Thyroid gland (tissue), 4 donors: ENCODE measurements around the gene SEMA4D. TPM values are rescaled to one million over a fixed set of nuclear protein-coding genes. Genes with fewer than 3 reads are reported as not detected.

Experiments used
- DNase-seq, 2 donors: peaks; one replicate each; pipeline ENCODE4 v3.0.0-alpha.2; 2019
- H3K27ac ChIP-seq, 3 donors: fragments of 200-600 bp; sonication (generic); 1 replicate in 2 of 3; 2 replicates in 1 of 3; pipeline ENCODE4 v1.5.1; 2016 to 2019; ENCODE audit warnings: mild to moderate bottlenecking in 1 of 3, moderate library complexity in 1 of 3
- H3K27me3 ChIP-seq: fragments of 200-600 bp; sonication (generic); one replicate; pipeline ENCODE4 v1.5.1; 2019
- H3K36me3 ChIP-seq, 2 donors: fragments of 200-600 bp; sonication (generic); one replicate each; pipeline ENCODE4 v1.5.1; 2016 to 2019
- H3K4me1 ChIP-seq, 2 donors: fragments of 200-600 bp; sonication (generic); one replicate each; pipeline ENCODE4 v1.5.1; 2017 to 2019
- H3K4me3 ChIP-seq, 3 donors: fragments of 200-600 bp; sonication (generic); replicated peaks in 1 of 3; 1 replicate in 2 of 3; 2 replicates in 1 of 3; pipeline ENCODE4 v1.5.1; 2016; ENCODE audit warnings: mild to moderate bottlenecking in 1 of 3
- H3K9me3 ChIP-seq: fragments of 200-600 bp; sonication (generic); one replicate; pipeline ENCODE4 v1.5.1; 2017
- POLR2A ChIP-seq, 2 donors: fragments of 450-650 bp; IDR thresholded peaks; one replicate each; pipeline ENCODE4 v1.6.1; 2017; ENCODE audit warnings: antibody characterized with exemption in 2 of 2, mild to moderate bottlenecking in 2 of 2, moderate library complexity in 1 of 2
- WGBS, 2 donors: methylation state at CpG; one replicate each; pipeline ENCODE4 v1.1.5; 2017; 5-methylcytosine and 5-hydroxymethylcytosine counted together
- intact Hi-C: fragments of 100-400 bp; cut with DNase I; formaldehyde crosslinking; loops from one replicate; pipeline ENCODE4 v1.15.1; 2023
- total RNA-seq, 4 donors: library from RNA; depleted of rRNA; stranded (reverse); fragments of >200 nt; gene quantifications; one replicate each; pipeline ENCODE4 v1.2.3, GENCODE V29; 2016
- TF ChIP-seq, protein P1 (sequence below), 6 experiments: fragments of 200-600 bp in 3 of 6; fragments of 450-650 bp in 3 of 6; sonication (generic) in 3 of 6; IDR thresholded peaks; one replicate each; pipeline ENCODE4 v1.5.1; 2016 to 2019; ENCODE audit warnings: antibody characterized with exemption in 6 of 6, mild to moderate bottlenecking in 2 of 6, inconsistent platforms in 1 of 6, moderate library complexity in 1 of 6

The SEMA4D gene
- total RNA-seq, 4 donors from 2014 or later, result 19.9 to 29.6 (median 28.9) TPM

DNA sequence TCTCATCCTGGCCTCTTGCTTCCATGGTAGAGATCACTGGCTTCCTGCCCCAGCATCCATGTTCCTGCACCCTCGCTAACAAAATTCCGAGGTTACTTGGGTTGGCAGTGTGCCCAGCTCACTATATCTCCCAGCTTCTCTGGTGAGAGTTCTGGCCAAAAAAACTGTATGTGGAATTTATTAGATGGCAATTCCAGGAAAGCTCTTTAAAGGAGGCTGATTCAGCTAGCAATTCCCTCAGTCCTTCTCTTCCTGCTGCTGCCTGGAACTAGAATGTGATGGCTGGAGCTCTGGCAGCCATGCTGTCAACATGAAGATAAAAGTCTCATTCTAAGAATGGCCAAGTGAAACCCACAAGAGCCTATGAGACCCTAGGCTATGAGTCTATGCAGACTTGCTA is 90.8 kb downstream of the SEMA4D start:
- H3K27me3 ChIP-seq, result no peaks in the 10 kb centered on the region
- H3K9me3 ChIP-seq, result no peaks in the 10 kb centered on the region
- TF ChIP-seq, protein P1, sequence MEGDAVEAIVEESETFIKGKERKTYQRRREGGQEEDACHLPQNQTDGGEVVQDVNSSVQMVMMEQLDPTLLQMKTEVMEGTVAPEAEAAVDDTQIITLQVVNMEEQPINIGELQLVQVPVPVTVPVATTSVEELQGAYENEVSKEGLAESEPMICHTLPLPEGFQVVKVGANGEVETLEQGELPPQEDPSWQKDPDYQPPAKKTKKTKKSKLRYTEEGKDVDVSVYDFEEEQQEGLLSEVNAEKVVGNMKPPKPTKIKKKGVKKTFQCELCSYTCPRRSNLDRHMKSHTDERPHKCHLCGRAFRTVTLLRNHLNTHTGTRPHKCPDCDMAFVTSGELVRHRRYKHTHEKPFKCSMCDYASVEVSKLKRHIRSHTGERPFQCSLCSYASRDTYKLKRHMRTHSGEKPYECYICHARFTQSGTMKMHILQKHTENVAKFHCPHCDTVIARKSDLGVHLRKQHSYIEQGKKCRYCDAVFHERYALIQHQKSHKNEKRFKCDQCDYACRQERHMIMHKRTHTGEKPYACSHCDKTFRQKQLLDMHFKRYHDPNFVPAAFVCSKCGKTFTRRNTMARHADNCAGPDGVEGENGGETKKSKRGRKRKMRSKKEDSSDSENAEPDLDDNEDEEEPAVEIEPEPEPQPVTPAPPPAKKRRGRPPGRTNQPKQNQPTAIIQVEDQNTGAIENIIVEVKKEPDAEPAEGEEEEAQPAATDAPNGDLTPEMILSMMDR (IDR thresholded peaks at IDR 0.05), result no peak
- no peak for TF ChIP-seq POLR2A (IDR thresholded peaks at IDR 0.05)
- WGBS, 2 donors, result 28 to 29% methylated on average over 2 of the region's 2 CpGs
- peaks cover 8 to 23% of the 10 kb centered on the region in 2 donors for H3K4me1 ChIP-seq
- no peak overlapping the region for H3K27ac ChIP-seq
- H3K4me3 ChIP-seq, result no peak overlapping the region
- intact Hi-C loops, result no loop called here
- DNase-seq, result no peak
- H3K36me3 ChIP-seq, result no peaks in the 10 kb centered on the region

DNA sequence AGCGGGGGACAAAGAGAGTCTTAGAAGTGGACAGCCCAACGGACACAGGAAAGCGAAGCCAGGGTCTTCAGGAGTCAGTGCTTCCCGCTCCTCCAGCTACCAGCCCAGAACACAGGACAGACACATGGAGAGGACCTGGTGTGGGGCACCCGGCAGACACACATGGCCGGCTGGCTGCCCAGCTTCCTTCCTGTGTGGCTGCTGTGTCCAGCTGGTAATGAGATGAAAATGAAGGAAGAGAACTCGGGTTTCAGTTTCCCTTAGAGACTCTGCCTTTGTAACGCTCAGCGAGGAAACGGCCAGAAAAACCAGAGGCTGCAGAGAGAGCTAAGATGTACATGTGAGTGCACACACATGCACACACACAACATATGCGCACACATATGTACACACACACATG is 92.1 kb downstream of the SEMA4D start:
- peaks cover 5 to 21% of the 10 kb centered on the region in 2 donors for H3K4me1 ChIP-seq
- no peak for TF ChIP-seq POLR2A (IDR thresholded peaks at IDR 0.05)
- TF ChIP-seq, protein P1 (IDR thresholded peaks at IDR 0.05), result no peak
- H3K27me3 ChIP-seq, result no peaks in the 10 kb centered on the region
- 83 to 85% methylated on average over 11 of the region's 11 CpGs for WGBS, 2 donors
- intact Hi-C loops, result no loop called here
- no peaks in the 10 kb centered on the region for H3K36me3 ChIP-seq
- H3K9me3 ChIP-seq, result no peaks in the 10 kb centered on the region
- no peak for DNase-seq
- H3K4me3 ChIP-seq, result no peak overlapping the region
- no peak overlapping the region for H3K27ac ChIP-seq

DNA sequence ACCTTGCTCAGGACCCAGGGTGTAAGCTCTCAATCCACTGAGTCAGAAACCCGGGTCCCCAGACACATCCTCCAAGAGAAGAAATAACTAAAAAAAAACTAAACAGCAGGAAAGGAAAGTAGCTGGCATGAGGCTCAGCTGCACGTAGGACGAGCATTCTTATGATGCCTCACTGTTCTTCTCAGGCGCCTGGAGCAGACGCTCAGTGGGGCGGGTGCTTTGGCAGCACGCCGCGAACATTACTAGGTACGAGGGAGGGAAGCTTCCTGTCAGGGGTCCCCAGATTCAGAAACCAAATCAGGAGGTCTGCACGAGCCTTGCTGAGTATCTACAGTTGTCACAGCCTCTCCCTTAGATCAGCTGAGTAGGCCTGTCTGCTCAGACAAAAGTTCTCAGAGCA is 93.8 kb downstream of the SEMA4D start:
- intact Hi-C loops, result no loop called here
- Histone ChIP-seq H3K27me3 (no peaks in the 10 kb centered on the region), H3K36me3 (no peaks in the 10 kb centered on the region), H3K9me3 (no peaks in the 10 kb centered on the region), H3K27ac (no peak overlapping the region), H3K4me1 (peaks cover 9 to 19% of the 10 kb centered on the region in 2 donors), H3K4me3 (no peak overlapping the region)
- 91 to 96% methylated on average over 11 of the region's 11 CpGs for WGBS, 2 donors
- TF ChIP-seq POLR2A (IDR thresholded peaks at IDR 0.05), result no peak
- TF ChIP-seq, protein P1 (IDR thresholded peaks at IDR 0.05), result no peak
- DNase-seq, result no peak

DNA sequence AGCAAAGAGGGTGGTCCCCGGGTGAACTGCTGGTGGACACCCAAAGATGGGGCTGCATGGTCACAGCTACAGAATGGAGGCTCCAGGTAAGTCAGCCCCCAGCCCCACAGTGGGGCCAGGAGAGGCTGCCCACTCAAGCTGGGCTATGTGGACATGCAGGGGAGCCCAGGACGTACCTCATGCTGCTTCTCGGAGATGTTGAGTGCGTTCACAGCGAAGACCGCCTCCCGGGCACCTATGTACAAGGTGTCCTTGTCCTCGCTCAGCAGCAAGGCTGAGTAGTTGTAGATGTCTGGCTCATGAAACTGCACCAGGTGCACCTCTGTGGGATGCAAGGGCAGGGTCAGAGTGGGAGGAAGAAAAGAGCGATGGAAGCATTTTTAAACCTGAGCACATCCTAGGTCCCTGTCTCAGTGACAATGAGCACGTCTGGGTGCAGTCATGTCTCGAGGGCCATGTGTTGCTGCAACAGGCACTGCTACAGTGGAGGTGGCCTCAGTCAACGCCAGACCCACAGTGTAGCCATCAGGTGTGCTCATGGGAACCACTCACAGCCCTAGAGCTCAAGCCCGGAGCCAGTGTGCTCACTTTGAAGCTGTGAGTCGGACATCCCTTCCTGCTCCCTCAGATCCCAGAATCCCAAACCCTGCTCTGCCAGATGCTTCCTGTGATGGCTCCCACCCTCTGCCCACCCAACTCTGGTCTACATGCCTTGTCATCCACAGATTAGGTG is 95.1 kb downstream of the SEMA4D start:
- Histone ChIP-seq H3K9me3 (no peaks in the 10 kb centered on the region), H3K4me1 (peaks cover 12 to 16% of the 10 kb centered on the region in 2 donors), H3K27me3 (no peaks in the 10 kb centered on the region), H3K4me3 (no peak overlapping the region), H3K36me3 (no peaks in the 10 kb centered on the region), H3K27ac (no peak overlapping the region)
- intact Hi-C loops, result no loop called here
- 89% methylated on average over 14 of the region's 14 CpGs for WGBS, 2 donors
- no peak for TF ChIP-seq POLR2A (IDR thresholded peaks at IDR 0.05)
- TF ChIP-seq, protein P1 (IDR thresholded peaks at IDR 0.05), result no peak
- no peak for DNase-seq

DNA sequence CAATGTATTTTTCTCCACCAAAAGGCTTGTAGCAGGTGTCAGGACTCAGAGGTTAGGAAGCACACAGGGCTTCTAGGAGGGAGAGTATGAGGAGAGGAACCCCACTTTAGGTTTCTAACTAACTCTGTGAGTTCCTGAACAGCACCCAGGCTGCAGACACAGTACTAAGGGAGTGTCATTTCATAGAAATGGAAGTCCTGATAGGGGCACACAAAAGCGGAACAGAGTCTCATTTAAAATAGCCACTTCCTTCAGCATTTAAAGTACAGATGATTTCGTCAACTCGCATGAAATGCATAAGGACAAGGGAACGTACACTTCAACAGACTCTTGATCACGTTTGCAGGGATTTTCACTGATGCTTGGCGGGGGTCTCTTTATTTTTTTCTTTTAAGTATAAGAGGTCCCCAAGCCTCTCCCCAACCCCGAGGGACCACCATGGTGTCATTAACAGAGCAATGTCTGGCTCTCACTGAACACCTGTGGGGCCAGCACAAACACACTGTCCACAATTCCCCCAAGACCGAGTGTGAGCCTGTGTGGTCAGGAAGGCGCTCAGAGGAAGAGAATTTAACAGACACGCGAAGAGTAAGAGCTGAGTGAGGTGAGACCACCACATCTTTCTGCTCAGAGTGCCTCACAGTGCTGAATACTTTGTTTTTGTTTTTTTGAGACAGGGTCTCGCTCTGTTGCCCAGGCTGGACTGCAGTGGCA is 97.4 kb downstream of the SEMA4D start:
- WGBS, 2 donors, result 86 to 88% methylated on average over 12 of the region's 12 CpGs
- peak overlapping the region in 1 of 3 donors; percentile 12 for H3K27ac ChIP-seq

More for the DNA sequence above, 97.4 kb downstream of the SEMA4D start:
- Histone ChIP-seq H3K27me3 (no peaks in the 10 kb centered on the region), H3K9me3 (no peaks in the 10 kb centered on the region), H3K4me3 (no peak overlapping the region), H3K4me1 (peaks cover 12 to 16% of the 10 kb centered on the region in 2 donors), H3K36me3 (peaks cover 4 to 8% of the 10 kb centered on the region in 2 donors)
- intact Hi-C loops, result no loop called here
- no peak for DNase-seq
- no peak for TF ChIP-seq POLR2A (IDR thresholded peaks at IDR 0.05)
- TF ChIP-seq, protein P1 (IDR thresholded peaks at IDR 0.05), result no peak
